Subcutaneous preadipocyte (primary cell): ENCODE results near the gene TMEM255B. TPM values are rescaled to one million over a fixed set of nuclear protein-coding genes. Genes with fewer than 3 reads are reported as not detected.

Experiments used
- total RNA-seq: library from RNA; depleted of rRNA; stranded (reverse); fragments of >200 nt; gene quantifications from 2 replicates; pipeline ENCODE4 v1.2.3, GENCODE V29; 2012

TMEM255B gene
- 0.73 and 2.0 TPM in 2 replicates for total RNA-seq

GRCh38 chr13:113758651-113759524 is at the start of gene TMEM255B:
TSS of gene TMEM255B (plus strand) at chr13:113759226. CDS start at chr13:113759270, 44 bp downstream.

DNA sequence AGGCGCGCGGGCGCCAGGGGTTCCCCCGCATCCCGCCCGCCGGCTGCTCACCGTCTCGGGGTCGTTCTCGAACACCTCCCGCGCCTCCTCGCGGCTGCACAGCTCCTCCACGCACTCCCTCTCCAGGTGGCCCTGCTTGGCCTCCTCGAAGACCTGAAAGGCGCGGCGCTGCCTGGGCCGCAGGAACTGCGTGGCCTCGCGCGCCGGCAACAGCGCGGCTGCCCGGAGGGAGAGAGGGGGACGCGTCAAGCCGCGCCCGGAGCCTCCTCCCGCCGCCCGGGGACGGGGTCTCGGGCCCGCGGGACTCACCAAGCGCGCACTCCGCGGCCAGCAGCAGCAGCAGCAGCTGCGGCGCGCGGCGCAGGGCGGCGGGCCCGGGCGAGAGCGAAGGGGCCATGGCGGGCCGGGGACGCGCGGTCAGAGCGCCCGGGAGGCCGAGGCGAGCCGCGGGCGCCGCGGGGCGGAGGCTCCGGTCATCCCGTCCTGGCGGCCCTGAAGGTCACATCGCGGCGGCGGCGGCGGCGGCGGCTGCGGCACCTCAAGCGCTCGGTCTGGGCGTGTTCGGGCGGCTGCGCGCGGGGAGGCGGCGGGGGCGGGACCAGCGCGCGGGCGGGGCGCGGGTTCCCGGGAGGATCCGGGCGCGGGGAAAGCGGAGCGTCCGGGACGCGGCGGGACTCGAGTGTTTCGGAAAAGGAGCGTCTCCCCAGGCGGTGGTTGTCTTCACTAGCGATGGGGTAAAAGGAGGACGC is 104.7 kb downstream of the TMEM255B start, which contains the start of gene GAS6:
GAS6 (minus strand) TSS at position 553 of the 749 bp plus-strand sequence; CDS start at position 397, 156 bp downstream.

Other genes with a start within 250 kb of the TMEM255B start
- 65.8 and 88.0 TPM in 2 replicates for gene TFDP1, start 174.5 kb upstream of the TMEM255B start, total RNA-seq
- gene ATP4B, start 101.0 kb upstream of the TMEM255B start, total RNA-seq, result not detected in 2 replicates
- gene GRK1, start 92.0 kb upstream of the TMEM255B start, total RNA-seq, result not detected in 2 replicates
- gene GAS6, start 104.8 kb downstream of the TMEM255B start, total RNA-seq, result 42.6 and 59.2 TPM in 2 replicates
- gene C13orf46, start 214.8 kb downstream of the TMEM255B start, total RNA-seq, result under 0.01 and 0.39 TPM in 2 replicates